ENCODE results near the gene INHBC.
"Not testable (repeated sequence)": the region's sequence is repeated elsewhere in the genome, so short reads cannot be mapped to it uniquely, and the experiment has no call there.

Gene INHBC

GRCh38 chr12:57488402-57489156 is 54.0 kb downstream of the INHBC start:
- DNase-seq: no peak

- no peak for DNase-seq
Measured at GRCh38 chr12:57489157-57489641, 54.6 kb downstream of the INHBC start.

- DNase-seq: no peak
Measured at GRCh38 chr12:57490126-57490525, 55.5 kb downstream of the INHBC start.

GRCh38 chr12:57491393-57492280 is 57.1 kb downstream of the INHBC start:
- DNase-seq: no peak

- DNase-seq: not testable (repeated sequence)
Measured at GRCh38 chr12:57495051-57495701, 60.6 kb downstream of the INHBC start.

GRCh38 chr12:57496822-57497221 is 62.2 kb downstream of the INHBC start:
- no peak for DNase-seq

GRCh38 chr12:57497223-57498131 is 62.9 kb downstream of the INHBC start:
- DNase-seq: no peak

- DNase-seq: no peak
Measured at GRCh38 chr12:57498132-57498502, 63.5 kb downstream of the INHBC start.

- DNase-seq: no peak
Measured at GRCh38 chr12:57498571-57498970, 64.0 kb downstream of the INHBC start.

GRCh38 chr12:57500213-57500612 is 65.6 kb downstream of the INHBC start:
- no peak for DNase-seq

Data from stimulated activated naive CD4-positive, alpha-beta T cell treated with Interleukin-2 at 50 U/mL for 16 hours (primary cell).